HepG2 (cell line): Measurements from ENCODE around the gene VAMP5. TPM values are rescaled to one million over a fixed set of nuclear protein-coding genes. Genes with fewer than 3 reads are reported as not detected.

Experiments
- ADNP ChIP-seq: sonication (generic); formaldehyde crosslinking; IDR thresholded peaks from 2 replicates; pipeline ENCODE4 v1.4.0; 2020; ENCODE audit warnings: missing genetic modification reagents
- ATF6 ChIP-seq: sonication (generic); formaldehyde crosslinking; conservative IDR thresholded peaks from 2 replicates; pipeline ENCODE4 v1.4.0; 2020; ENCODE audit warnings: missing genetic modification reagents
- CC2D1A ChIP-seq: sonication (generic); formaldehyde crosslinking; IDR thresholded peaks from 2 replicates; pipeline ENCODE4 v1.8.1; 2023; ENCODE audit warnings: mild to moderate bottlenecking, missing genetic modification reagents
- NCOA5 ChIP-seq: sonication (generic); formaldehyde crosslinking; IDR thresholded peaks from 2 replicates; pipeline ENCODE4 v1.4.0; 2020; ENCODE audit warnings: missing genetic modification reagents
- NFYC ChIP-seq: IDR thresholded peaks from 2 replicates; pipeline ENCODE4 v1.6.1; 2016; ENCODE audit warnings: missing genetic modification reagents, missing compliant biosample characterization
- PHF21A ChIP-seq: sonication (generic); formaldehyde crosslinking; IDR thresholded peaks from 2 replicates; pipeline ENCODE4 v1.5.0; 2020; ENCODE audit warnings: mild to moderate bottlenecking, missing genetic modification reagents
- RBAK ChIP-seq: sonication (generic); formaldehyde crosslinking; IDR thresholded peaks from 2 replicates; pipeline ENCODE4 v1.5.1; 2020; ENCODE audit warnings: mild to moderate bottlenecking, missing genetic modification reagents
- SMAD9 ChIP-seq: sonication (generic); formaldehyde crosslinking; IDR thresholded peaks from 2 replicates; pipeline ENCODE4 v1.5.1; 2020; ENCODE audit warnings: mild to moderate bottlenecking, missing genetic modification reagents
- SYNCRIP ChIP-seq: fragments of 200-400 bp; formaldehyde crosslinking; IDR thresholded peaks from 2 replicates; pipeline ENCODE4 v1.6.1; 2018; ENCODE audit warnings: mild to moderate bottlenecking, low read depth, low read length; ENCODE audit not compliant: insufficient read depth
- TOE1 ChIP-seq: sonication (generic); formaldehyde crosslinking; IDR thresholded peaks from 2 replicates; pipeline ENCODE4 v1.4.0; 2020; ENCODE audit warnings: mild to moderate bottlenecking, missing genetic modification reagents
- ZNF333 ChIP-seq: sonication (generic); formaldehyde crosslinking; IDR thresholded peaks from 2 replicates; pipeline ENCODE4 v1.4.0; 2020; ENCODE audit warnings: mild to moderate bottlenecking, missing genetic modification reagents, borderline replicate concordance
- ZNF570 ChIP-seq: sonication (generic); formaldehyde crosslinking; IDR thresholded peaks from 2 replicates; pipeline ENCODE4 v1.4.0; 2020; ENCODE audit warnings: mild to moderate bottlenecking, missing genetic modification reagents, borderline replicate concordance
- ZNF781 ChIP-seq: sonication (generic); formaldehyde crosslinking; IDR thresholded peaks from 2 replicates; pipeline ENCODE4 v1.5.1; 2020; ENCODE audit warnings: borderline replicate concordance, mild to moderate bottlenecking, missing genetic modification reagents; ENCODE audit errors: not compliant biosample characterization
- polyA plus RNA-seq, 8 experiments: library from polyadenylated mRNA; depleted of rRNA in 3 of 8; stranded (reverse) in 7 of 8; unstranded in 1 of 8; fragments of >200 nt; fragmentation: Illumina TruSeq in 4 of 8; extraction: Trizol in 4 of 8; gene quantifications; 2 replicates each; pipeline versions ENCODE4 v1.2.1 to v1.2.3, GENCODE V29; 2011 to 2016; ENCODE audit warnings: low read depth in 4 of 8, missing spikeins in 1 of 8, mixed read lengths in 1 of 8; ENCODE audit not compliant: insufficient read depth in 1 of 8
- total RNA-seq, 5 experiments: library from RNA; depleted of rRNA; stranded (reverse); fragments of >200 nt; fragmentation: Illumina TruSeq; extraction: Trizol; gene quantifications; 2 replicates each; pipeline ENCODE4 v1.2.3, GENCODE V29; 2016; ENCODE audit warnings: low read depth in 1 of 5
- TF ChIP-seq, protein P1 (sequence below): sonication (generic); formaldehyde crosslinking; IDR thresholded peaks from 2 replicates; pipeline ENCODE4 v1.4.0; 2020; ENCODE audit warnings: mild to moderate bottlenecking, missing genetic modification reagents
- TF ChIP-seq, protein P2 (sequence below): sonication (generic); formaldehyde crosslinking; IDR thresholded peaks from 2 replicates; pipeline ENCODE4 v1.4.0; 2020; ENCODE audit warnings: missing genetic modification reagents, borderline replicate concordance

The VAMP5 gene
- total and polyA plus RNA-seq, 2 of the 13 experiments (the other 11 are each of a cell fraction or from before 2014, with no cell fraction given) = 7.2 to 56.7 TPM

DNA sequence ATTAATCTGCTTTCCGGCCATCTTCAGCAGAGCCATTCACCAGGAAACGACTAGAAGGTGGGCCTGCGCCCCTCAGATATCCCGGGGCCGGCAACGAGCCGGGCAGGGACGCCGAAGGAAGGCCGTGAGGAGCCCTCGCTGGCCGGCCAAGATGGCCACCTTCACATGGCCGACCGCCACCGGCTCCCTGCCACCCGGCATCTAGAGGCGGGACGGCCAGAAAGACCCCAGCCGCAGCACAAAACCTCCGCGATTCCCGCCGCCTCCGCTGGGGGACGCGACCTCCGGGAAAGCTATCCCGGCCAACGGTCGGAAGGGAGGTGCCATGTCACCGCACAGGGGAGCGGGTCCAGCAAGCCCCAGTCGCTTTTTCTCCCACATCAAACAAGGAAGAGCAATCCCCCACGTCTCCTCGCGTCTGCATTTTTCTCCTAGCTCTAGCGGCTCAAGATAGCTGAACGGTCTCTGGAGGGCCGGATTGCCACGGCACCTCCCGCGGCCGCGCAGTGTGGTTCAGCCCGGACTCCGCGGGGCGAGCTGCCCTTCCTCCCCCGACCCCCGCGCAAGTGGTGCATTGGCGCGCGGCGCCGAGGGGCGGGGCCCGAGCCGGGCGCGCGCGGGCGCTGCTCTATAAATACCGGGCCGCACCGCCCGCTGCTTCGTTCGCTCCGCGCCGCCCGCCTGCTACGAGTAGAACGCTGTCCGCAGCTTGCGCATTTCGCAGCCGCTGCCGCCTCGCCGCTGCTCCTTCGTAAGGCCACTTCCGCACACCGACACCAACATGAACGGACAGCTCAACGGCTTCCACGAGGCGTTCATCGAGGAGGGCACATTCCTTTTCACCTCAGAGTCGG, 45.5 kb upstream of the VAMP5 start, which contains the start of gene MAT2A (continued):
- TF ChIP-seq ATF6 (CRISPR knock-in tag) (no peak), ZNF570 (no peak), ZNF333 (CRISPR knock-in tag) (no peak; the same call in 1 of the 2 replicates), ZNF781 (peak; percentile 33), ADNP (CRISPR knock-in tag) (peak; percentile 51; the same call in 1 of the 2 replicates), TOE1 (CRISPR knock-in tag) (0 out of 2 replicates have a peak, but pooled peaks have one; percentile 49), RBAK (no peak), PHF21A (peak; percentile 82), SYNCRIP (no peak), CC2D1A (CRISPR knock-in tag) (no peak; the same call in 1 of the 2 replicates), NFYC (CRISPR knock-in tag) (peak; percentile 35), SMAD9 (CRISPR knock-in tag) (no peak; the same call in 1 of the 2 replicates), NCOA5 (CRISPR knock-in tag) (no peak)
- TF ChIP-seq, protein P1, sequence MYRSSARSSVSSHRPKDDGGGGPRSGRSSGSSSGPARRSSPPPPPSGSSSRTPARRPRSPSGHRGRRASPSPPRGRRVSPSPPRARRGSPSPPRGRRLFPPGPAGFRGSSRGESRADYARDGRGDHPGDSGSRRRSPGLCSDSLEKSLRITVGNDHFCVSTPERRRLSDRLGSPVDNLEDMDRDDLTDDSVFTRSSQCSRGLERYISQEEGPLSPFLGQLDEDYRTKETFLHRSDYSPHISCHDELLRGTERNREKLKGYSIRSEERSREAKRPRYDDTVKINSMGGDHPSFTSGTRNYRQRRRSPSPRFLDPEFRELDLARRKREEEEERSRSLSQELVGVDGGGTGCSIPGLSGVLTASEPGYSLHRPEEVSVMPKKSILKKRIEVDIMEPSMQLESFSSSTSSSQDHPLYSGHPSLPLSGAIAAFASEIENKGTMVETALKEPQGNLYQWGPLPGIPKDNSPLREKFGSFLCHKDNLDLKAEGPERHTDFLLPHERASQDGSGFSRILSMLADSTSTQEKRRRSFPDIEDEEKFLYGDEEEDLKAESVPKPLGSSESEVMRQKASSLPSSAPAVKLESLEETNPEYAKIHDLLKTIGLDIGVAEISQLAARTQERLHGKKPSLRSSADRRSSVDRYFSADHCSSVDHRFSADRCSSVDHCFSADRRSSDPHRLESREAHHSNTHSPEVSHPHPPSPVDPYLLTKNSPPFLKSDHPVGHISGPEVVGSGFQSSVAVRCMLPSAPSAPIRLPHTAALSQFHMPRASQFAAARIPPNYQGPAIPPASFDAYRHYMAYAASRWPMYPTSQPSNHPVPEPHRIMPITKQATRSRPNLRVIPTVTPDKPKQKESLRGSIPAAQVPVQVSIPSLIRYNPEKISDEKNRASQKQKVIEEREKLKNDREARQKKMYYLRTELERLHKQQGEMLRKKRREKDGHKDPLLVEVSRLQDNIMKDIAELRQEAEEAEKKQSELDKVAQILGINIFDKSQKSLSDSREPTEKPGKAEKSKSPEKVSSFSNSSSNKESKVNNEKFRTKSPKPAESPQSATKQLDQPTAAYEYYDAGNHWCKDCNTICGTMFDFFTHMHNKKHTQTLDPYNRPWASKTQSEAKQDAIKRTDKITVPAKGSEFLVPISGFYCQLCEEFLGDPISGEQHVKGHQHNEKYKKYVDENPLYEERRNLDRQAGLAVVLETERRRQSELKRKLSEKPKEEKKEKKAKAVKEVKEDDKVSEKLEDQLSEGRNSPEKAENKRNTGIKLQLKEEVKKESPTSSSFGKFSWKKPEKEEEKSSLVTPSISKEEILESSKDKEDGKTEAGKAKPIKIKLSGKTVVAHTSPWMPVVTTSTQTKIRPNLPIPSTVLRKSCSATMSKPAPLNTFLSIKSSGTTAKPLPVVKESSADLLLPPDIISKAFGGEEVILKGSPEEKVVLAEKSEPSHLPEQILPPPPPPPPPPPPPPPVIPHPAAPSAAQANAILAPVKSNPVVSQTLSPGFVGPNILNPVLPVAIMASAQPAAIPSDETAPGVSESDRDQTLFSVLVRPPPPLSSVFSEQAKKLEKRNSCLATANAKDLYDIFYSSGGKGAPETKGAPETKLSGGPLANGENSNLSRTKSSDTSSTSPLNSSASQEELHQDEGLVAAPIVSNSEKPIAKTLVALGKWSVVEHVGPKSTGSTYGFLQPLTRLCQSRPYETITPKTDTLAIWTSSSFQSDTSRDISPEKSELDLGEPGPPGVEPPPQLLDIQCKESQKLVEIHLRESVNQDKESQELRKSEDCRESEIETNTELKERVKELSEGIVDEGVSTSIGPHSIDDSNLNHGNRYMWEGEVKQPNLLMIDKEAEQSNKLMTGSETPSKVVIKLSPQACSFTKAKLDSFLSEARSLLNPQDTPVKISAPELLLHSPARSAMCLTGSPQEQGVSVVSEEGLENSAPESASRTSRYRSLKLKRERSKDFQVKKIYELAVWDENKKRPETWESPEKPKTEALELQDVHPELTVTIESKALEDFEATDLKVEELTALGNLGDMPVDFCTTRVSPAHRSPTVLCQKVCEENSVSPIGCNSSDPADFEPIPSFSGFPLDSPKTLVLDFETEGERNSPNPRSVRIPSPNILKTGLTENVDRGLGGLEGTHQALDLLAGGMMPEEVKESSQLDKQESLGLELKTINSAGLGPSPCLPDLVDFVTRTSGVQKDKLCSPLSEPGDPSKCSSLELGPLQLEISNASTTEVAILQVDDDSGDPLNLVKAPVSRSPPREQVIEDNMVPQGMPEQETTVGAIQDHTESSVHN (CRISPR knock-in tag) = peak; percentile 17; the same call in 1 of the 2 replicates
- TF ChIP-seq, protein P2, sequence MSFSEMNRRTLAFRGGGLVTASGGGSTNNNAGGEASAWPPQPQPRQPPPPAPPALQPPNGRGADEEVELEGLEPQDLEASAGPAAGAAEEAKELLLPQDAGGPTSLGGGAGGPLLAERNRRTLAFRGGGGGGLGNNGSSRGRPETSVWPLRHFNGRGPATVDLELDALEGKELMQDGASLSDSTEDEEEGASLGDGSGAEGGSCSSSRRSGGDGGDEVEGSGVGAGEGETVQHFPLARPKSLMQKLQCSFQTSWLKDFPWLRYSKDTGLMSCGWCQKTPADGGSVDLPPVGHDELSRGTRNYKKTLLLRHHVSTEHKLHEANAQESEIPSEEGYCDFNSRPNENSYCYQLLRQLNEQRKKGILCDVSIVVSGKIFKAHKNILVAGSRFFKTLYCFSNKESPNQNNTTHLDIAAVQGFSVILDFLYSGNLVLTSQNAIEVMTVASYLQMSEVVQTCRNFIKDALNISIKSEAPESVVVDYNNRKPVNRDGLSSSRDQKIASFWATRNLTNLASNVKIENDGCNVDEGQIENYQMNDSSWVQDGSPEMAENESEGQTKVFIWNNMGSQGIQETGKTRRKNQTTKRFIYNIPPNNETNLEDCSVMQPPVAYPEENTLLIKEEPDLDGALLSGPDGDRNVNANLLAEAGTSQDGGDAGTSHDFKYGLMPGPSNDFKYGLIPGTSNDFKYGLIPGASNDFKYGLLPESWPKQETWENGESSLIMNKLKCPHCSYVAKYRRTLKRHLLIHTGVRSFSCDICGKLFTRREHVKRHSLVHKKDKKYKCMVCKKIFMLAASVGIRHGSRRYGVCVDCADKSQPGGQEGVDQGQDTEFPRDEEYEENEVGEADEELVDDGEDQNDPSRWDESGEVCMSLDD (CRISPR knock-in tag) = peak; percentile 57; the same call in 1 of the 2 replicates
